IPS-18a (cell line): Measurements from ENCODE around the gene SOCS4.
A peak's percentile ranks its signal among the peaks of the same experiment; 100 is the strongest.
"Not testable (repeated sequence)": the region's sequence is repeated elsewhere in the genome, so short reads cannot be mapped to it uniquely, and the experiment has no call there.

Experiments used
- H3K27ac ChIP-seq: one replicate; pipeline ENCODE4 v1.5.1; 2013; ENCODE audit warnings: low read length
- H3K27me3 ChIP-seq: one replicate; pipeline ENCODE4 v1.6.1; 2013; ENCODE audit warnings: mild to moderate bottlenecking, low read length; ENCODE audit not compliant: control insufficient read depth, insufficient read depth
- H3K36me3 ChIP-seq: one replicate; pipeline ENCODE4 v1.6.1; 2013; ENCODE audit warnings: low read depth, low read length; ENCODE audit not compliant: control insufficient read depth
- H3K4me1 ChIP-seq: one replicate; pipeline ENCODE4 v1.6.1; 2013; ENCODE audit warnings: low read depth, low read length; ENCODE audit not compliant: control insufficient read depth
- H3K4me3 ChIP-seq: one replicate; pipeline ENCODE4 v1.5.1; 2013; ENCODE audit warnings: low read length
- H3K9ac ChIP-seq: one replicate; pipeline ENCODE4 v1.6.1; 2013; ENCODE audit warnings: mild to moderate bottlenecking, low read length, moderate library complexity
- H3K9me3 ChIP-seq: one replicate; pipeline ENCODE4 v1.6.1; 2013; ENCODE audit warnings: low read depth, low read length; ENCODE audit not compliant: control insufficient read depth

SOCS4 gene

DNA sequence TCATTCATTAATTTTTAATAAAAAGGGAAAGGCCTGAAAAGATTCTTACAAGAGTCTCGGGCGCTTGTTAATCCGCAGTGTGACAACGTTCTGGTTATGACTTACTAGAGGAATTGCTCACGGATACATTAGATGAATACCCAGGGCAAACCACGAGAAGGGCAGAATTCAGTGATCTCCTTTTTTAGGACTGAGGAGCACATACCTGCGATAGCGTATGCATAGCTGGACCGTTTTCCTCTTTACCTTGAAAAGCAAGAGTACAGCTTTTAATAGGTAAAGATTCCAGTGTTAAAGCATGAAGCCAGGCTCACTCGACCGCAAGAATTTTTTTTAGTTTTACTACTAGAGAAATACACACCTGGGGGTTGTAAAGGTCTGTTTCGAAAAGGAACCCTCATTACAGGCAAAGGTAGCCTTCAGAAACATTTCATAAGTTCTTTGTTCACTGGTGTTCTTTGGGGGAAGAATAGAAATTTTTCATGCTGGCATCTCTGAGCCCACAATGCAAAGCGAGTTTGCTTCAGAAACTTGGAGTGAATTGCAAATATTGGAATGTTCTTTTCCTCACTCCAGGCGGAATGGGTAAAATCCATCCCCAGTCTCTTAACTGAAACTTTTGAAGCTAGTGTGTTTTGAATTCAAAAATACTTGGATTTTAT is 25.4 kb downstream of the SOCS4 start:
- Histone ChIP-seq H3K9ac (peak overlapping the region; percentile 100), H3K4me3 (peak overlapping the region; percentile 99), H3K36me3 (peaks cover 3% of the 10 kb centered on the region), H3K9me3 (no peaks in the 10 kb centered on the region), H3K27ac (peak overlapping the region; percentile 97), H3K27me3 (no peaks in the 10 kb centered on the region), H3K4me1 (peaks cover 8% of the 10 kb centered on the region)

DNA sequence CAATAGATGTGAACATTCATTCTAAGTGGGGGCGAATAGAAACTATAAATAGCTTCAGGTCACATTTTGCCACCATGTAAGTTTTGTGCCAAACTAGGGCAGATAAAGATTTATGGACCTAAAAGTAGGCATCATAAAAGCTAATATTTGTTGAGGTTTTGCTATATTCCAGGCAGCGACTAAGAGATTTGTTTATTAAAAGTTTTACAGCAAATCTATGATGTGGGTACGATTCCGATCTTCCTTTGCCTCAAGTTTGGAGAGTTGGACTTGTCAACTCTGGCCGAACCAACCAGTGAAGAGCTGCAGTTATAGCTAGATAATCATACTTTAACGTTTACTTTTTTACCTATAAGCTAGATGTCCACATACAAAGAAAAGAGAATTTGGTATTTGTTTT is 26.0 kb downstream of the SOCS4 start:
- Histone ChIP-seq H3K27ac (peak overlapping the region; percentile 19), H3K9ac (peak overlapping the region; percentile 100), H3K4me1 (peaks cover 8% of the 10 kb centered on the region), H3K4me3 (peak overlapping the region; percentile 99), H3K36me3 (peaks cover 7% of the 10 kb centered on the region), H3K27me3 (no peaks in the 10 kb centered on the region), H3K9me3 (no peaks in the 10 kb centered on the region)

DNA sequence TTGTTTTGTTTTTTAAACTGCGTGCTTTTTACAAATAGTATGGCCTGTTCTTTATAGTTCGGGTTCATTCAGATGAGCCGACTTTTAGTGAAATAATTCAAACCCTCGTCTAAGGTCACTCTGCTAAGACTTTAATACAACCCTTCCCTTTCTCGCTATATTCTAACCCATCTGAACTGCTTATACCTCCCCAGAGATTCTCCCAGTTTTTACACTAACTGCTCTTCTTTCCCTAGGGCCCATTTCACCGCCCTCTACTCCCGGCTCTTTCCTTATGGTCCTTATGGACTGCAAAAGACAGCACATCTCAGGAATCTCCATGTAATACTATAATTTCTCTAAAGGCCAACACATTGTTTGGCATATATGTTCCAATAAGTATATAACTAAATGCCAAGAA is 26.5 kb downstream of the SOCS4 start:
- Histone ChIP-seq H3K27me3 (no peaks in the 10 kb centered on the region), H3K27ac (no peak overlapping the region), H3K9me3 (no peaks in the 10 kb centered on the region), H3K9ac (no peak overlapping the region), H3K36me3 (peaks cover 10% of the 10 kb centered on the region), H3K4me3 (peak overlapping the region; percentile 99), H3K4me1 (peaks cover 8% of the 10 kb centered on the region)

DNA sequence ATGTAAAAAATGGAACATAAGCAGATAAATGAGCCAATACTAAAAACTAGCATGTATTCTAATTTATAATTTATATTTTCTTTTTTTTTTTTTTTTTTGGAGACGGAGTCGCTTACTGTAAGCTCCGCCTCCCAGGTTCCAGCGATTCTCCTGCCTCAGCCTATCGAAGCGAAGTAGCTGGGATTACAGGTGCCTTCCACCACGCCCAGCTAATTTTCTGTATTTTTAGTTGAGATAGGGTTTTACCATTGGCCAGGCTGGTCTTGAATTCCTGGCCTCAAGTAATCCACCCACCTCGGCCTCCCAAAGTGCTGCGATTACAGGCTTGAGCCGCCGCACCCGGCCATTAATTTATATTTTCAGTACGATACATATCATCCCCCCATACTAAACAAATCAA is 27.1 kb downstream of the SOCS4 start:
- no peak overlapping the region for H3K4me3 ChIP-seq
- H3K9me3 ChIP-seq: no peaks in the 10 kb centered on the region
- peaks cover 8% of the 10 kb centered on the region for H3K4me1 ChIP-seq
- no peak overlapping the region for H3K27ac ChIP-seq
- H3K9ac ChIP-seq: no peak overlapping the region
- H3K27me3 ChIP-seq: no peaks in the 10 kb centered on the region
- peaks cover 10% of the 10 kb centered on the region for H3K36me3 ChIP-seq

DNA sequence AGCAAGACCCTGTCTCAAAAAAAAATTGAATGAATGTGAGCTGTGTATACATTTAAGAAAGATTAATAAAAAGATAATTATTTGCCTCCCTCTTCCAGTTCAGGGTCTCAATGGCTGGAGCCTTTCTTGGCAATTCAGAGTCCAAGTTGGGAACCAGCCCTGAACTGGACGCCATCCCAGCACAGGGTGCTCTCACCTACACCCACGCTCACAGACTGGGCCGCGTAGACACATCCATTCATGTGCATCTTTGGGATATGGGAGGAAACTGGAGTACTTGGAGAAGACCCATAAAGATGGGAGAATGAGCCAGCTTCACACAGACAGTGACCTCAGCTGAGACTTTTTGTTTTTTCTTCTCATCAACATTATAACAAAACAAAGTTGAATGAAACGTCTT is 30.9 kb downstream of the SOCS4 start:
- Histone ChIP-seq H3K9me3 (no peaks in the 10 kb centered on the region), H3K27me3 (no peaks in the 10 kb centered on the region), H3K4me3 (no peak overlapping the region), H3K9ac (no peak overlapping the region), H3K4me1 (peaks cover 6% of the 10 kb centered on the region), H3K36me3 (peaks cover 28% of the 10 kb centered on the region), H3K27ac (no peak overlapping the region)

DNA sequence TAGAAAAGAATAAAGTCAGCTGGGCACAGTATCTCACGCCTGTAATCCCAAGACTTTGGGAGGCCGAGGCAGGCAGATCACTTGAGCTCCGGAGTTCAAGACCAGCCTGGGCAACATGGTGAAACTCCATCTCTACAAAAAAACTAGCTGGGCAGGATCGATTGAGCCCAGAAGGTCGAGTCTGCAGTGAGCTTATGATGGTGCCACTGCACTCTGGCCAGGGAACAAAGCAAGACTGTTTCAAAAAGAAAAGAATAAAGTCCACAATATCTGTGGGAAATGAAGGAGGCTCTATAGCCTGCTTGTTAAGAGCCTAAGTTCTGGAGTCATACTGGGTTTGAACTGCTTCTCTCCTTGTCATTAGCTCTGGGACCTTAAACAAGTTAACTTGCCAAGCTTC is 32.3 kb downstream of the SOCS4 start:
- H3K27ac ChIP-seq: no peak overlapping the region
- no peak overlapping the region for H3K9ac ChIP-seq
- H3K4me3 ChIP-seq: no peak overlapping the region
- H3K27me3 ChIP-seq: no peaks in the 10 kb centered on the region
- no peaks in the 10 kb centered on the region for H3K9me3 ChIP-seq
- no peaks in the 10 kb centered on the region for H3K4me1 ChIP-seq
- H3K36me3 ChIP-seq: peaks cover 40% of the 10 kb centered on the region

DNA sequence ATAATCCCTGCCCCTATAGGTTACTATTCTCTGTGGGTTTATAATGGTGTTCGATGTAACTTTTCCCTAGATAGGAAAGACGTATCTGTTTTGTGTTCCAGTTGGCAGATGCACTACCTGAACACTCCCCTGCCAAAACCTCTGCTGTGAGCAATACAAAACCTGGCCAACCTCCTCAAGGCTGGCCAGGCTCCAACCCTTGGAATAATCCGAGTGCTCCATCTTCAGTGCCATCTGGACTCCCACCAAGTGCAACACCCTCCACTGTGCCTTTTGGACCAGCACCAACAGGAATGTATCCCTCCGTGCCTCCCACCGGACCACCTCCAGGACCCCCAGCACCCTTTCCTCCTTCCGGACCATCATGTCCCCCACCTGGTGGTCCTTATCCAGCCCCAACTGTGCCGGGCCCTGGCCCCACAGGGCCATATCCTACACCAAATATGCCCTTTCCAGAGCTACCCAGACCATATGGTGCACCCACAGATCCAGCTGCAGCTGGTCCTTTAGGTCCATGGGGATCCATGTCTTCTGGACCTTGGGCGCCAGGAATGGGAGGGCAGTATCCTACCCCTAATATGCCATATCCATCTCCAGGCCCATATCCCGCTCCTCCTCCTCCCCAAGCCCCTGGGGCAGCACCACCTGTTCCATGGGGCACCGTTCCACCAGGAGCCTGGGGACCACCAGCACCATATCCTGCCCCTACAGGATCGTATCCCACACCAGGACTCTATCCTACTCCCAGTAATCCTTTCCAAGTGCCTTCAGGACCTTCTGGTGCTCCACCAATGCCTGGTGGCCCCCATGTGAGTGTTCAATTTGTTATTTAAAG is 35.7 kb downstream of the SOCS4 start:
- H3K4me1 ChIP-seq: no peaks in the 10 kb centered on the region
- H3K9me3 ChIP-seq: no peaks in the 10 kb centered on the region
- H3K36me3 ChIP-seq: peaks cover 56% of the 10 kb centered on the region
- H3K9ac ChIP-seq: no peak overlapping the region
- H3K4me3 ChIP-seq: no peak overlapping the region
- no peak overlapping the region for H3K27ac ChIP-seq
- H3K27me3 ChIP-seq: no peaks in the 10 kb centered on the region

DNA sequence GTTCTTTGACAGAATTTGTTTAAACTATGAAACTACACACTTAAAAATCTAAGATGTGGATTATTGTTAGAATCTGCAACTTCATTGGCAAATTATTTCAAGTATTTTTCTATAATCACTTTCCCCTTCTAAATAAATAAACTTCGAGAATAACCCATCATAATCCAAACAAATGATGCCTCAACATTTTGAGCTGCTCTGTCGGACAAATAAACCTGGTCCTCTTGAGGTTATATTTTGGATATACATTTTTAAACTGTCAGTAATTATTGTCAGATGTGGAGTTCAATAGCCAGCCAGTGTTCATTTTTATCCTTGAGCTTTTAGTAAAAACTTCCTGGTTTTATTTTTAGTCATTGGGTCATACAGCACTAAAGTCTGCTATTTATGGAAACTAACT is 37.9 kb downstream of the SOCS4 start:
- H3K4me1 ChIP-seq, H3K27me3 ChIP-seq, H3K9ac ChIP-seq, H3K27ac ChIP-seq, H3K4me3 ChIP-seq, H3K9me3 ChIP-seq: not testable (repeated sequence)
- peaks cover 45% of the 10 kb centered on the region for H3K36me3 ChIP-seq

DNA sequence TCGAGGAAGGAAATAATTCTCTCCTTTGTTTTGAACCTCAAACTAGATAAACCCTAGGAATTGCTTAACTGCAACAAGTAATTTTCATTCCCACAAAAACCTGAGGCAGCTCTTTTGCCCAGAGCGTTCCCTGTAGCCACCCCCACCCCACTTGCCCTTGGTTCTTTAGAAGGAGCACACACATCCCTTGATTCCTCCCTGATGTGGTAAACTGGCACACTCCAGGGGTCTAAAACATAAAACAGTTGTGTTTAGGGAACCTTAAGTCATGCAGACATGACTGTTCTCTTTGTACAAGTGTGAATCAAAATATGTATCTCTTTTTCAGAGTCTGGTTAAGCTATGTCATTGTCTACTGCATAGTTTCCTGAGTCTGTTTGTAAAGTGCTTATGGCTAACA is 38.4 kb downstream of the SOCS4 start:
- Histone ChIP-seq H3K9ac (no peak overlapping the region), H3K27me3 (no peaks in the 10 kb centered on the region), H3K27ac (no peak overlapping the region), H3K36me3 (peaks cover 45% of the 10 kb centered on the region), H3K4me3 (no peak overlapping the region), H3K4me1 (no peaks in the 10 kb centered on the region), H3K9me3 (no peaks in the 10 kb centered on the region)

DNA sequence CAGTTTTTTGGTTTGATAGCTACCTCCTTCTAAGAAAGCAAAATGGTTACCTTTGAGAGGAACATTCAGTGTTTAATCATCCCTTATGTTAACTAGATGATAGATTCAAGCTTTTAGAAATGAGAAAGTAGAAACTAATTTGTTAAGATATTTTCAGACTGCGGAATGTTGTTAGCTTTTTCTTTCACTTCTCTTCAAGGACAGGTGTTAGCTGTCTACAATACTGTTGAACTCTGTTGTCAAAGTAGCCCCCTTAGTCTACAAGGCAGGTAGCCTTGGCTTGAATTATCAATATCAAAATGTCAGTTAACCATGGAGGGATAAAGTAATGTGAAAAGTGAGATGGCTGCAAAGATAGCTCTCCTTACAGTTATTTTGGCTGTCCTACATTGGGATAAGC is 39.2 kb downstream of the SOCS4 start:
- H3K36me3 ChIP-seq: peaks cover 45% of the 10 kb centered on the region

DNA sequence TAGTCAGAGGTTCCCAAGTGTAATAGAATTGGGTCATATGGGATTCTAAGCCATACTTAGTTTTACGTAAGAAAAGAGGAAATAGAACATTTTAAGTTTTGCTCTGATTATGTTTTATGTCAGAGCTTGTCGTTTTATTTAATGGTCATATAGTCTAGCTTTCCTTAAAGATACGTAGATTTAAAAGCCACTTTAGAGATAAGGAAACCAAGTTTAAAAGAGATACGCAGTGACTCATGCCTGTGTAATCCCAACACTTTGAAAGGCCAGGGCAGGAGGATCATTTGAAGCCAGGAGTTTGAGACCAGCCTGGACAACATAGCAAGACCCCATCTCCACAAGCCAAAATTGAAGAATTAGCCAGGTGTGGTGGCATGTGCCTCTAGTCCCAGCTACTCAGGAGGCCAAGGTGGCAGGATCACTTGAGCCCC is 44.0 kb downstream of the SOCS4 start:
- Histone ChIP-seq H3K27me3 (no peaks in the 10 kb centered on the region), H3K36me3 (peaks cover 5% of the 10 kb centered on the region), H3K9me3 (no peaks in the 10 kb centered on the region), H3K4me3 (no peak overlapping the region), H3K27ac (no peak overlapping the region), H3K9ac (no peak overlapping the region), H3K4me1 (peaks cover 6% of the 10 kb centered on the region)

More for the DNA sequence above, 39.2 kb downstream of the SOCS4 start:
- Histone ChIP-seq H3K9me3 (no peaks in the 10 kb centered on the region), H3K9ac (no peak overlapping the region), H3K4me3 (no peak overlapping the region), H3K27ac (no peak overlapping the region), H3K4me1 (no peaks in the 10 kb centered on the region), H3K27me3 (no peaks in the 10 kb centered on the region)
